HepG2 (cell line): ENCODE data around the gene VAMP8. TPM values are rescaled to one million over a fixed set of nuclear protein-coding genes. Genes with fewer than 3 reads are reported as not detected.

Experiments used
- FOXA1 ChIP-seq, 2 experiments: fragments of 450-650 bp in 1 of 2; sonication (generic) in 1 of 2; formaldehyde crosslinking in 1 of 2; IDR thresholded peaks; 2 replicates each; pipeline versions ENCODE4 v1.4.0 to v1.6.1; 2016 to 2020; ENCODE audit warnings: missing genetic modification reagents in 1 of 2
- SMC3 ChIP-seq: IDR thresholded peaks from 2 replicates; pipeline ENCODE4 v1.6.1; 2011; ENCODE audit warnings: low read length, improper control_type of control experiment
- TEF ChIP-seq: sonication (generic); formaldehyde crosslinking; IDR thresholded peaks from 2 replicates; pipeline ENCODE4 v1.5.0; 2020; ENCODE audit warnings: missing genetic modification reagents
- THYN1 ChIP-seq: sonication (generic); formaldehyde crosslinking; IDR thresholded peaks from 2 replicates; pipeline ENCODE4 v1.8.1; 2023; ENCODE audit warnings: low read depth, mild to moderate bottlenecking, moderate library complexity, missing genetic modification reagents, borderline replicate concordance
- ZFX ChIP-seq: sonication (generic); formaldehyde crosslinking; IDR thresholded peaks from 2 replicates; pipeline ENCODE4 v1.4.0; 2020; ENCODE audit warnings: mild to moderate bottlenecking, low read depth, missing genetic modification reagents, moderate library complexity
- ZNF281 ChIP-seq: sonication (generic); formaldehyde crosslinking; IDR thresholded peaks from 2 replicates; pipeline ENCODE4 v1.4.0; 2020; ENCODE audit warnings: missing genetic modification reagents, borderline replicate concordance
- ZNF326 ChIP-seq: sonication (generic); formaldehyde crosslinking; IDR thresholded peaks from 2 replicates; pipeline ENCODE4 v1.4.0; 2020; ENCODE audit warnings: missing genetic modification reagents, borderline replicate concordance
- ZNF510 ChIP-seq: sonication (generic); formaldehyde crosslinking; IDR thresholded peaks from 2 replicates; pipeline ENCODE4 v1.4.0; 2020; ENCODE audit warnings: low read depth, mild to moderate bottlenecking, missing genetic modification reagents
- polyA plus RNA-seq, 8 experiments: library from polyadenylated mRNA; depleted of rRNA in 3 of 8; stranded (reverse) in 7 of 8; unstranded in 1 of 8; fragments of >200 nt; fragmentation: Illumina TruSeq in 4 of 8; extraction: Trizol in 4 of 8; gene quantifications; 2 replicates each; pipeline versions ENCODE4 v1.2.1 to v1.2.3, GENCODE V29; 2011 to 2016; ENCODE audit warnings: low read depth in 4 of 8, missing spikeins in 1 of 8, mixed read lengths in 1 of 8; ENCODE audit not compliant: insufficient read depth in 1 of 8
- total RNA-seq, 5 experiments: library from RNA; depleted of rRNA; stranded (reverse); fragments of >200 nt; fragmentation: Illumina TruSeq; extraction: Trizol; gene quantifications; 2 replicates each; pipeline ENCODE4 v1.2.3, GENCODE V29; 2016; ENCODE audit warnings: low read depth in 1 of 5
- TF ChIP-seq, protein P1 (sequence below): sonication (generic); formaldehyde crosslinking; IDR thresholded peaks from 2 replicates; pipeline ENCODE4 v1.4.0; 2020; ENCODE audit warnings: mild to moderate bottlenecking, missing genetic modification reagents
- TF ChIP-seq, protein P2 (sequence below): sonication (generic); formaldehyde crosslinking; IDR thresholded peaks from 2 replicates; pipeline ENCODE4 v1.4.0; 2020; ENCODE audit warnings: missing genetic modification reagents
- TF ChIP-seq, protein P3 (sequence below): IDR thresholded peaks from 2 replicates; pipeline ENCODE4 v1.6.1; 2016; ENCODE audit warnings: missing compliant biosample characterization, missing genetic modification reagents, borderline replicate concordance

VAMP8 gene
- total and polyA plus RNA-seq, 2 of the 13 experiments (the other 11 are each of a cell fraction or from before 2014, with no cell fraction given): 83.3 to 157 TPM

DNA sequence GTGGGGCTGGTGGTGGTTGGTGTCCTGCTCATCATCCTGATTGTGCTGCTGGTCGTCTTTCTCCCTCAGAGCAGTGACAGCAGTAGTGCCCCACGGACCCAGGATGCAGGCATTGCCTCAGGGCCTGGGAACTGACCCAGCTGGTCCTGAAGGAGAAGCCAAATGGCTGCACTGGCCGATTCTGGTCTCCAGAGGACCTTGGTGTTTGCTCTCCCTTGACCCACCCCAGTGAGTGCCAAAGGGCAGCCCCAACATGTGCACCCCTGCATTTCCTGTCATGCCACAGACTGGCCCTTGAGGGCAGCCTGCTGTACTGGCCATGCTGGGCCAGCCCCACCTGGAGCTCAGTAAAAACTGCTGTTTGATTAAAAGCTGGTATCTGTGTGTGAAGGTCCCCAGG lies 15.6 kb downstream of the VAMP8 start (continued):
- TF ChIP-seq, protein P1, sequence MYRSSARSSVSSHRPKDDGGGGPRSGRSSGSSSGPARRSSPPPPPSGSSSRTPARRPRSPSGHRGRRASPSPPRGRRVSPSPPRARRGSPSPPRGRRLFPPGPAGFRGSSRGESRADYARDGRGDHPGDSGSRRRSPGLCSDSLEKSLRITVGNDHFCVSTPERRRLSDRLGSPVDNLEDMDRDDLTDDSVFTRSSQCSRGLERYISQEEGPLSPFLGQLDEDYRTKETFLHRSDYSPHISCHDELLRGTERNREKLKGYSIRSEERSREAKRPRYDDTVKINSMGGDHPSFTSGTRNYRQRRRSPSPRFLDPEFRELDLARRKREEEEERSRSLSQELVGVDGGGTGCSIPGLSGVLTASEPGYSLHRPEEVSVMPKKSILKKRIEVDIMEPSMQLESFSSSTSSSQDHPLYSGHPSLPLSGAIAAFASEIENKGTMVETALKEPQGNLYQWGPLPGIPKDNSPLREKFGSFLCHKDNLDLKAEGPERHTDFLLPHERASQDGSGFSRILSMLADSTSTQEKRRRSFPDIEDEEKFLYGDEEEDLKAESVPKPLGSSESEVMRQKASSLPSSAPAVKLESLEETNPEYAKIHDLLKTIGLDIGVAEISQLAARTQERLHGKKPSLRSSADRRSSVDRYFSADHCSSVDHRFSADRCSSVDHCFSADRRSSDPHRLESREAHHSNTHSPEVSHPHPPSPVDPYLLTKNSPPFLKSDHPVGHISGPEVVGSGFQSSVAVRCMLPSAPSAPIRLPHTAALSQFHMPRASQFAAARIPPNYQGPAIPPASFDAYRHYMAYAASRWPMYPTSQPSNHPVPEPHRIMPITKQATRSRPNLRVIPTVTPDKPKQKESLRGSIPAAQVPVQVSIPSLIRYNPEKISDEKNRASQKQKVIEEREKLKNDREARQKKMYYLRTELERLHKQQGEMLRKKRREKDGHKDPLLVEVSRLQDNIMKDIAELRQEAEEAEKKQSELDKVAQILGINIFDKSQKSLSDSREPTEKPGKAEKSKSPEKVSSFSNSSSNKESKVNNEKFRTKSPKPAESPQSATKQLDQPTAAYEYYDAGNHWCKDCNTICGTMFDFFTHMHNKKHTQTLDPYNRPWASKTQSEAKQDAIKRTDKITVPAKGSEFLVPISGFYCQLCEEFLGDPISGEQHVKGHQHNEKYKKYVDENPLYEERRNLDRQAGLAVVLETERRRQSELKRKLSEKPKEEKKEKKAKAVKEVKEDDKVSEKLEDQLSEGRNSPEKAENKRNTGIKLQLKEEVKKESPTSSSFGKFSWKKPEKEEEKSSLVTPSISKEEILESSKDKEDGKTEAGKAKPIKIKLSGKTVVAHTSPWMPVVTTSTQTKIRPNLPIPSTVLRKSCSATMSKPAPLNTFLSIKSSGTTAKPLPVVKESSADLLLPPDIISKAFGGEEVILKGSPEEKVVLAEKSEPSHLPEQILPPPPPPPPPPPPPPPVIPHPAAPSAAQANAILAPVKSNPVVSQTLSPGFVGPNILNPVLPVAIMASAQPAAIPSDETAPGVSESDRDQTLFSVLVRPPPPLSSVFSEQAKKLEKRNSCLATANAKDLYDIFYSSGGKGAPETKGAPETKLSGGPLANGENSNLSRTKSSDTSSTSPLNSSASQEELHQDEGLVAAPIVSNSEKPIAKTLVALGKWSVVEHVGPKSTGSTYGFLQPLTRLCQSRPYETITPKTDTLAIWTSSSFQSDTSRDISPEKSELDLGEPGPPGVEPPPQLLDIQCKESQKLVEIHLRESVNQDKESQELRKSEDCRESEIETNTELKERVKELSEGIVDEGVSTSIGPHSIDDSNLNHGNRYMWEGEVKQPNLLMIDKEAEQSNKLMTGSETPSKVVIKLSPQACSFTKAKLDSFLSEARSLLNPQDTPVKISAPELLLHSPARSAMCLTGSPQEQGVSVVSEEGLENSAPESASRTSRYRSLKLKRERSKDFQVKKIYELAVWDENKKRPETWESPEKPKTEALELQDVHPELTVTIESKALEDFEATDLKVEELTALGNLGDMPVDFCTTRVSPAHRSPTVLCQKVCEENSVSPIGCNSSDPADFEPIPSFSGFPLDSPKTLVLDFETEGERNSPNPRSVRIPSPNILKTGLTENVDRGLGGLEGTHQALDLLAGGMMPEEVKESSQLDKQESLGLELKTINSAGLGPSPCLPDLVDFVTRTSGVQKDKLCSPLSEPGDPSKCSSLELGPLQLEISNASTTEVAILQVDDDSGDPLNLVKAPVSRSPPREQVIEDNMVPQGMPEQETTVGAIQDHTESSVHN (CRISPR knock-in tag): no peak
- TF ChIP-seq FOXA1 (IDR thresholded peaks at IDR 0.05) (no peak), FOXA1 (CRISPR knock-in tag; IDR thresholded peaks at IDR 0.05) (no peak), THYN1 (CRISPR knock-in tag) (no peak), ZFX (CRISPR knock-in tag) (0 out of 2 replicates have a peak, but pooled peaks have one; percentile 33), ZNF326 (CRISPR knock-in tag) (no peak), SMC3 (no peak), ZNF510 (CRISPR knock-in tag) (no peak), ZNF281 (0 out of 2 replicates have a peak, but pooled peaks have one; percentile 10), TEF (CRISPR knock-in tag) (no peak)
- TF ChIP-seq, protein P2, sequence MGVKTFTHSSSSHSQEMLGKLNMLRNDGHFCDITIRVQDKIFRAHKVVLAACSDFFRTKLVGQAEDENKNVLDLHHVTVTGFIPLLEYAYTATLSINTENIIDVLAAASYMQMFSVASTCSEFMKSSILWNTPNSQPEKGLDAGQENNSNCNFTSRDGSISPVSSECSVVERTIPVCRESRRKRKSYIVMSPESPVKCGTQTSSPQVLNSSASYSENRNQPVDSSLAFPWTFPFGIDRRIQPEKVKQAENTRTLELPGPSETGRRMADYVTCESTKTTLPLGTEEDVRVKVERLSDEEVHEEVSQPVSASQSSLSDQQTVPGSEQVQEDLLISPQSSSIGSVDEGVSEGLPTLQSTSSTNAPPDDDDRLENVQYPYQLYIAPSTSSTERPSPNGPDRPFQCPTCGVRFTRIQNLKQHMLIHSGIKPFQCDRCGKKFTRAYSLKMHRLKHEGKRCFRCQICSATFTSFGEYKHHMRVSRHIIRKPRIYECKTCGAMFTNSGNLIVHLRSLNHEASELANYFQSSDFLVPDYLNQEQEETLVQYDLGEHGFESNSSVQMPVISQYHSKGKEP: no peak
- TF ChIP-seq, protein P3, sequence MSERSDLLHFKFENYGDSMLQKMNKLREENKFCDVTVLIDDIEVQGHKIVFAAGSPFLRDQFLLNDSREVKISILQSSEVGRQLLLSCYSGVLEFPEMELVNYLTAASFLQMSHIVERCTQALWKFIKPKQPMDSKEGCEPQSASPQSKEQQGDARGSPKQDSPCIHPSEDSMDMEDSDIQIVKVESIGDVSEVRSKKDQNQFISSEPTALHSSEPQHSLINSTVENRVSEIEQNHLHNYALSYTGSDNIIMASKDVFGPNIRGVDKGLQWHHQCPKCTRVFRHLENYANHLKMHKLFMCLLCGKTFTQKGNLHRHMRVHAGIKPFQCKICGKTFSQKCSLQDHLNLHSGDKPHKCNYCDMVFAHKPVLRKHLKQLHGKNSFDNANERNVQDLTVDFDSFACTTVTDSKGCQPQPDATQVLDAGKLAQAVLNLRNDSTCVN (CRISPR knock-in tag): peak; percentile 76; the same call in 1 of the 2 replicates
